ENCODE data around the gene GNG8.

GNG8 gene

GRCh38 chr19:46635920-46636761 is at the start of gene GNG8:
Gene GNG8, minus strand, starts transcription at chr19:46636202. Its CDS starts 1,520 bp downstream, at chr19:46634682.
- no peak for DNase-seq (ENCODE audit: low spot score)

- DNase-seq (ENCODE audit: low spot score): no peak
These were observed 49.2 kb upstream of the GNG8 start for GRCh38 chr19:46685189-46685588.

- peak; percentile 26 for DNase-seq (ENCODE audit: low spot score)
These were observed 42.2 kb upstream of the GNG8 start for GRCh38 chr19:46678110-46678732.

- DNase-seq (ENCODE audit: low spot score): no peak
These were observed 38.6 kb upstream of the GNG8 start for GRCh38 chr19:46674416-46675178.

- DNase-seq (ENCODE audit: low spot score): no peak
These were observed 34.8 kb upstream of the GNG8 start for GRCh38 chr19:46670813-46671212.

GRCh38 chr19:46668662-46669061 is 32.7 kb upstream of the GNG8 start:
- no peak for DNase-seq (ENCODE audit: low spot score)

GRCh38 chr19:46665072-46665471 is 29.1 kb upstream of the GNG8 start:
- no peak for DNase-seq (ENCODE audit: low spot score)

- peak; percentile 77 for DNase-seq (ENCODE audit: low spot score)
These were observed 26.0 kb upstream of the GNG8 start for GRCh38 chr19:46661735-46662592.

- peak; percentile 100 for DNase-seq (ENCODE audit: low spot score)
These were observed 25.2 kb upstream of the GNG8 start, which contains the start of gene DACT3 for GRCh38 chr19:46661020-46661731. Gene DACT3, minus strand, starts transcription at chr19:46661182. Its CDS starts 118 bp downstream, at chr19:46661064.

- no peak for DNase-seq (ENCODE audit: low spot score)
These were observed 24.6 kb upstream of the GNG8 start for GRCh38 chr19:46660551-46661019.

GRCh38 chr19:46660008-46660517 is 24.1 kb upstream of the GNG8 start:
- no peak for DNase-seq (ENCODE audit: low spot score)

- DNase-seq (ENCODE audit: low spot score): no peak
These were observed 23.4 kb upstream of the GNG8 start for GRCh38 chr19:46659151-46660007.

- DNase-seq (ENCODE audit: low spot score): no peak
These were observed 20.5 kb upstream of the GNG8 start for GRCh38 chr19:46656541-46656940.

GRCh38 chr19:46654621-46655152 is 18.7 kb upstream of the GNG8 start:
- no peak for DNase-seq (ENCODE audit: low spot score)

GRCh38 chr19:46650445-46650844 is 14.4 kb upstream of the GNG8 start:
- no peak for DNase-seq (ENCODE audit: low spot score)

- DNase-seq (ENCODE audit: low spot score): no peak
These were observed 13.3 kb upstream of the GNG8 start for GRCh38 chr19:46648961-46649960.

- DNase-seq (ENCODE audit: low spot score): no peak
These were observed 12.3 kb upstream of the GNG8 start for GRCh38 chr19:46648060-46648960.

Measured in CD4-positive, alpha-beta T cell treated with Interleukin-15 for 4 hours (primary cell).